NCI-H446 treated with DMSO at 0.1 percent for 48 hours (cell line): ENCODE results near the gene RFLNA.
"Not testable (repeated sequence)": the region's sequence is repeated elsewhere in the genome, so short reads cannot be mapped to it uniquely, and the experiment has no call there.

Source experiments
- DNase-seq: peaks from one replicate; lab custom pipeline; 2025; lab: John Stamatoyannopoulos, UW

RFLNA gene

GRCh38 chr12:124321556-124322270 is 26.8 kb downstream of the RFLNA start:
- DNase-seq: no peak

DNA sequence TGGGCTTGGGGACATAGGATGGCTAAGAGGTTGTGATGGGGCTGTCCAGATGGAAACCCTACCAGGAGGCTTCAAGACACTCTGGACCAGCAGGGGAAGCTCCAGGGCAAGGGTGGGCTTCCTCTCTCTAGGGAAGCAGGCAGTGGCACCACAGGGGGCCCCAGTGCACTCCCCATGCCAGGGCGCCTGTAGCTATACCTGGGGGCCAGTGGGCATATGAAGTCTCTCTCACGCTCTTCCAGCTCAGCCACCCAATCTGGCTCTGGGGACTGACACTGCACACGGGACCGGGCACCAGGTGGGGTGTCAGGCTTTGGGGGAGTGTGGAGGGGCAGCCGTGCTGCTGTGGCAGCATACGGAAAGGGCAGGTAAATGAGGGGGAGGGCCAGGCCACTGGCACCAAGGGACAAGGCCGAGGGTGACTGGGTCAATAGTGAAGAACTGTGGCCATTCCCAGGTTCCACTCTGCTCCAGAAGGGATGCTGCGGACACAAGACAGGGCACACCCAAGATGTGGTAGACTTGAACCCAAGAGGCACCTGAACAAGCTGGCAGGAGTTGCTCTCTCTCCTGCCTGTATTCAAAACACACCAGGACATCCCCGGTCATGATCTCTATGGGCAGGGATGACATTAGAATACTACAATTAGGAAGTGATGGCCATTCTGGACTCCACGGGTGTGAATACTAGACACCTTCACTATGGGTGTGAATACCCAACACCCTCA is 27.5 kb downstream of the RFLNA start:
- DNase-seq: no peak

GRCh38 chr12:124322999-124323328 is 28.1 kb downstream of the RFLNA start:
- not testable (repeated sequence) for DNase-seq

DNA sequence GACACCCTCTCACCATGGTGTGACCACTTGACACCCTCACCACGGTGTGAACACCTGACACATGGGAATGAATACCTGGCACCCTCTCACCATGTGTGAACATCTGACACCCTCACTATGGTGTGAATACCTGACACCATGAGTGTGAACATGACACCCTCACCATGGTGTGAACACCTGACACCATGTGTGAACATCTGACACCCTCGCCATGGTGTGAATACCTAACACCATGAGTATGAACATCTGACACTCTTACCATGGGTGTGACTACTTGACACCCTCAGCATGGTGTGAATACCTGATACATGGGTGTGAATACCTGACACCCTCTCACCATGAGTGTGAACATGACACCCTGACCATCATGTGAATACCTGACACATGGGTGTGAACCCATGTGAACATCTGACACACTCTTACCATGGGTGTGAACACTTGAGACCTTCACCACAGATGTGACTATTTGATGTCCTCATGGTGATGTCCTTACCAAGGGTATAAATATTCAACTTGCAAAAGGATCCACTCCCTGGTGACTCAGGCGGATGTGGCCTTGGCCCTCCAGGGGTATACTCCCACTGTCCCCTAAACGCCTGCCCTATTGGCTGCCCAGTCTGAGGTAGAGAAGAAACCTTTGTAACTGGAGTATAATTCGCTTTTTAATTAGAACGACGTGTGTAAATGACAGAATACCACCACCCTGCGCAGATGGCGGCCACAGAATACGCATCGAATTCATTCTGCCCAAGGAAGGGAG is 29.1 kb downstream of the RFLNA start:
- DNase-seq: no peak

- no peak for DNase-seq
These were observed 30.2 kb downstream of the RFLNA start for GRCh38 chr12:124324803-124325705.

- DNase-seq: no peak
These were observed 31.2 kb downstream of the RFLNA start for GRCh38 chr12:124326104-124326503.

- no peak for DNase-seq
These were observed 32.0 kb downstream of the RFLNA start for GRCh38 chr12:124326871-124327270.

DNA sequence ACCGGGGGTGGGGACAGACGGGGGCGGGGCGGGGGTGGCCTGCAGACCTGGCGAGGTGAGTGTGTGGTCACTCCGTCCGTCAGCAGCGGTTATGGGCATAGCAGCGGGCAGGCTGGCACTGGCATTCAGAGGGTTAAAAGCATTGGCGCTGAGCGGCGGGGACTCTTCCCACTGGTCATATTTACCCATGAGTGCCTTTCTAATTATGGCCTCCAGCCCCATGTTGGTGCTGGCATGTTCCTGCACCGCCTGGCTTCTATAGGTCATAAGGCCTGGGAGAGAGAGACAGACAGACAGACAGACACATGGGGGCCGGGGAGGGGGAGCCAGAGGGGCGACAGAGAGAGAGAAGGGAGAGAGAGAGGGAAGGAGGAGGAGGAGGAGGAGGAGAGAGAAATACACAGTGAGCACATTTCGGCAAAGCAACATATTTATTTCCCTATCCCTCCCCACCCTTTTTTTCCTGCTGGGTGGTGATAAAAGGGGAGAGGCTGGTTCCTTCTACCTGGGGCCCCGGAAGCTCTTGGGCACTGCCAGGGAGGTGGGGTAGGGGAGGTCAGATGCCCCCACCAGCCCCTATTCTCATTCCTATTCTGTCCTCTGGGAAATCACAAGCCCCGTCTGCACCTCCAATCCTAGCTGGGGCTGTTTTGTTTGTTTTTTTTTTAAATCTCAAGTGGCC is 32.6 kb downstream of the RFLNA start:
- DNase-seq: no peak

GRCh38 chr12:124328116-124328515 is 33.2 kb downstream of the RFLNA start:
- DNase-seq: no peak

GRCh38 chr12:124328636-124329035 is 33.7 kb downstream of the RFLNA start:
- DNase-seq: no peak

GRCh38 chr12:124332058-124332672 is 37.3 kb downstream of the RFLNA start:
- no peak for DNase-seq

GRCh38 chr12:124332900-124333299 is 38.0 kb downstream of the RFLNA start:
- no peak for DNase-seq

- no peak for DNase-seq
These were observed 38.8 kb downstream of the RFLNA start for GRCh38 chr12:124333724-124334123.

DNA sequence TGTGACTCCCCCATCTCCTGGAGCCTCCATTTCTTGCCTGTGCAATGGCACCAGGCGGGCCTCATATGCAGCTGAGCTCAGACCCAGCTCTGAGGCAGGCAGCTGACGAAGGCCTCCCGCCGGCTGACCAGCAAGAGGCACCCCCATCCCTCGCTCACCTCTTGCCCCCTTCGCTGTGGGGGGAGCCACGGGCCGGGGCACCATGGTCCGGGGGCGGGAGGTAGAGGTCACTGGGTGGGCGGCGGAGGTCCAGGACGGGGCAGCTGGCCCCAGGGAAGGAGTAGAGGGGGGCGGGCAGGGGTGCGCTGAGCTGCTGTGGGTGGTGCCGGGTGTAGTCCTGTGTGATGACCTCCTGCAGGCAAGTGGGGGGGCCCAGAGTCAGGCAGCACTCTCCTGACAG is 39.4 kb downstream of the RFLNA start:
- DNase-seq: no peak

GRCh38 chr12:124334976-124335375 is 40.1 kb downstream of the RFLNA start:
- no peak for DNase-seq

- no peak for DNase-seq
These were observed 40.7 kb downstream of the RFLNA start for GRCh38 chr12:124335426-124336183.

GRCh38 chr12:124336184-124336437 is 41.2 kb downstream of the RFLNA start:
- no peak for DNase-seq

DNA sequence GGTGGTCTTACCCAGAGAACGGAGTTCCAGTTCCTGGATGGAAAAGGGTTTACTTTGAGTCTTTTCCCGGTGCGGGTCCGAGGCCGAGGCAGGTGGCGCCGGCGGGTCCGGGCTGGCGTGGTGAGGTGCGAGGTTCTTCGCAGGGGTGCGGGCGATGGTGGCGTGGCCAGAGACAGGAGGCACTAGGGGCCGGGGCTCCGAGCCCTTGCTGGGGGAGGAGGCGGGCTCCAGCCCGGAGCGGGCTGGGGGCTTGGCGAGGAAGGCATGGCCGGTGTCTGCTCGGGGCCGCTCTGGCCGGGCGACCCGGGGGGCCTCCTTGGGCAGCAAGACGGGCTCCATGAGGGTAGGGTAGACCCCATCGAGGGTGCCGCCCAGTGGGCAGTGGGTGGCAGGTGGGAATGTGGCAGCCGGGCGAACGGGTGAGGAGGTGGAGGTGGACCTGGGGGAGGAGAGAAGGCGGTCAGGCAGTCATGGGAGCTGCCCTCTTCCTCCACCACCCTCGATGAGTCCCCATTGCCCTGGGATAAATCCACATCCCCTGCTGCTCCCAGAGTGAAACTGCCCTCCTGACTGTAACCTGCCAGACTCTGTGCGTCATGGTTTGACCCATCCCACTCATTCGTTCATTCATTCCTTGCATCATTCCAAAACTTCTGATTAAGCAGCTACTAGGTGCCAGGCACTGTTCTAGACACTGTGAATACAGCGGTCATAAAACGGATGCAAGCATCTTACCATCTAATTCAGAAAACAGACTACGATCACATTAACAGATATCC is 42.0 kb downstream of the RFLNA start:
- DNase-seq: no peak

DNA sequence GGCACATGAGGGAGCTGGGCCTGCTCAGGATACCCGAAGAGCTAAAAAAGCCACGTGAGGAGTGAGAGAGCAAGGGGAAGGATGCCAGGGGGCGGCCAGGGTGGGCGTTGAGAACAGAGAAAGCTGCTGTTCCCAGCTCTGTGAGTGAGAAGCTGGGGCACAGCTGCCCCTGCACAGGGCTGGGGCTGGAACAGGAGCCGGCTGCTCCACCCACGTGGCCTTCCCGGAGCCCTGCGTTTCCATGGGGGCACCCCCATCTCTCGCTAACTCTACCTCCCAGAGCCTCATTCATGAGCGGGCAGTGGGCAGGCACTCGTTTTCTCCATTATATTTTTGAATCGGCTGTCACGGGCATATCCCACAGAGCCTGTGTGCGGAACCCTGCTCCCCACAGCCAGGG is 42.7 kb downstream of the RFLNA start:
- DNase-seq: no peak

- DNase-seq: no peak
These were observed 43.6 kb downstream of the RFLNA start for GRCh38 chr12:124338448-124338847.
